Stimulated activated CD4-positive, alpha-beta T cell treated with anti-CD3 and anti-CD28 coated beads, Interleukin-1b, Interleukin-23, amount 100 ng/mL, for 1 hour (primary cell): Measurements from ENCODE around the gene LORICRIN.
A peak's percentile ranks its signal among the peaks of the same experiment; 100 is the strongest.

Experiments
- DNase-seq, 2 donors: peaks; one replicate each; pipeline ENCODE4 v3.0.0-alpha.2; 2020; ENCODE audit warnings: low read depth in 2 of 2

LORICRIN gene

GRCh38 chr1:153248176-153248879 is 11.2 kb upstream of the LORICRIN start:
- DNase-seq = no peak

- no peak for DNase-seq
Observed at GRCh38 chr1:153250166-153250565, 9.3 kb upstream of the LORICRIN start.

- DNase-seq = no peak
Observed at GRCh38 chr1:153251087-153251486, 8.4 kb upstream of the LORICRIN start.

GRCh38 chr1:153251562-153251961 is 7.9 kb upstream of the LORICRIN start:
- DNase-seq = no peak

- DNase-seq = no peak
Observed at GRCh38 chr1:153251988-153252387, 7.5 kb upstream of the LORICRIN start.

GRCh38 chr1:153253076-153253475 is 6.4 kb upstream of the LORICRIN start:
- DNase-seq = no peak

- DNase-seq = no peak
Observed at GRCh38 chr1:153253693-153254092, 5.8 kb upstream of the LORICRIN start.

GRCh38 chr1:153260585-153261280 is 1.2 kb downstream of the LORICRIN start:
- DNase-seq = no peak

GRCh38 chr1:153261281-153262069 is 2.0 kb downstream of the LORICRIN start:
- DNase-seq = no peak

GRCh38 chr1:153262070-153262366 is 2.5 kb downstream of the LORICRIN start:
- no peak for DNase-seq

GRCh38 chr1:153262462-153263157 is 3.1 kb downstream of the LORICRIN start:
- DNase-seq = no peak

GRCh38 chr1:153265457-153265856 is 6.0 kb downstream of the LORICRIN start:
- DNase-seq = no peak

GRCh38 chr1:153271711-153272110 is 12.2 kb downstream of the LORICRIN start:
- no peak for DNase-seq

GRCh38 chr1:153272186-153272585 is 12.7 kb downstream of the LORICRIN start:
- no peak for DNase-seq

GRCh38 chr1:153277852-153278251 is 18.4 kb downstream of the LORICRIN start:
- peak in 1 of 2 donors; percentile 16 for DNase-seq

GRCh38 chr1:153288634-153289275 is 29.3 kb downstream of the LORICRIN start:
- peak in 1 of 2 donors; percentile 2 for DNase-seq

- DNase-seq = no peak
Observed at GRCh38 chr1:153291514-153291913, 32.0 kb downstream of the LORICRIN start.

- DNase-seq = no peak
Observed at GRCh38 chr1:153292185-153292584, 32.7 kb downstream of the LORICRIN start.

- DNase-seq = no peak
Observed at GRCh38 chr1:153292740-153293479, 33.4 kb downstream of the LORICRIN start.

- DNase-seq = no peak
Observed at GRCh38 chr1:153293480-153293775, 33.9 kb downstream of the LORICRIN start.

GRCh38 chr1:153293851-153294250 is 34.4 kb downstream of the LORICRIN start:
- DNase-seq = no peak
